GM12878 (cell line): Measurements from ENCODE around the gene PPIF. TPM values are rescaled to one million over a fixed set of nuclear protein-coding genes. Genes with fewer than 3 reads are reported as not detected.
A peak's percentile ranks its signal among the peaks of the same experiment; 100 is the strongest.

Source experiments
- BRCA1 ChIP-seq: IDR thresholded peaks from 2 replicates; pipeline ENCODE4 v1.6.1; 2011; ENCODE audit warnings: low read depth, low read length, improper control_type of control experiment
- CBX3 ChIP-seq: fragments of 200-600 bp; sonication (generic); IDR thresholded peaks from 2 replicates; pipeline ENCODE4 v1.6.1; 2016; ENCODE audit warnings: low read depth, borderline replicate concordance
- CBX5 ChIP-seq: sonication (generic); IDR thresholded peaks from 2 replicates; pipeline ENCODE4 v1.6.1; 2016; ENCODE audit warnings: low read depth, moderate library complexity, mild to moderate bottlenecking, inconsistent platforms
- CTCF ChIP-seq, 3 experiments: IDR thresholded peaks in 2 of 3; conservative IDR thresholded peaks in 1 of 3; 2 replicates each; pipeline ENCODE4 v1.5.1; 2011; ENCODE audit warnings: low read depth in 3 of 3, low read length in 3 of 3, mild to moderate bottlenecking in 3 of 3, control low read depth in 2 of 3, moderate library complexity in 2 of 3, inconsistent platforms in 1 of 3, mixed read lengths in 1 of 3; ENCODE audit not compliant: control insufficient read depth in 2 of 3, insufficient read depth in 1 of 3; ENCODE audit errors: extremely low read depth in 1 of 3
- EP300 ChIP-seq, 2 experiments: fragments of 150-350 bp in 1 of 2; IDR thresholded peaks; 2 replicates each; pipeline ENCODE4 v1.6.1; 2011 to 2012; ENCODE audit warnings: low read depth in 2 of 2, low read length in 2 of 2, borderline replicate concordance in 1 of 2, improper control_type of control experiment in 1 of 2, inconsistent platforms in 1 of 2; ENCODE audit not compliant: control insufficient read depth in 1 of 2
- FOS ChIP-seq: IDR thresholded peaks from 3 replicates; pipeline ENCODE4 v1.6.1; 2011; ENCODE audit warnings: borderline replicate concordance; ENCODE audit not compliant: insufficient read length; ENCODE audit errors: extremely low read depth
- FOXM1 ChIP-seq: IDR thresholded peaks from 2 replicates; pipeline ENCODE4 v1.6.1; 2012; ENCODE audit warnings: low read depth, mild to moderate bottlenecking, inconsistent platforms, low read length, moderate library complexity
- HSF1 ChIP-seq: fragments of 150-350 bp; IDR thresholded peaks from 2 replicates; pipeline ENCODE4 v1.6.1; 2014; ENCODE audit warnings: mild to moderate bottlenecking, low read depth, low read length
- LARP7 ChIP-seq: fragments of 450-650 bp; IDR thresholded peaks from 2 replicates; pipeline ENCODE4 v1.6.1; 2017; ENCODE audit warnings: mild to moderate bottlenecking
- MTA2 ChIP-seq: fragments of 450-650 bp; IDR thresholded peaks from 2 replicates; pipeline ENCODE4 v1.6.1; 2016; ENCODE audit warnings: low read depth, mild to moderate bottlenecking, moderate library complexity
- MTA3 ChIP-seq: IDR thresholded peaks from 2 replicates; pipeline ENCODE4 v1.6.1; 2012; ENCODE audit warnings: low read length, inconsistent platforms, borderline replicate concordance
- MXI1 ChIP-seq: fragments of 150-350 bp; IDR thresholded peaks from 2 replicates; pipeline ENCODE4 v1.6.1; 2011; ENCODE audit warnings: low read depth, mild to moderate bottlenecking, inconsistent platforms, low read length, improper control_type of control experiment
- NRF1 ChIP-seq: conservative IDR thresholded peaks from 2 replicates; pipeline ENCODE4 v1.6.1; 2011; ENCODE audit warnings: mild to moderate bottlenecking, low read depth, low read length, improper control_type of control experiment
- POLR2A ChIP-seq: IDR thresholded peaks from 2 replicates; pipeline ENCODE4 v1.6.1; 2011; ENCODE audit warnings: low read depth, mild to moderate bottlenecking, low read length
- RAD21 ChIP-seq: IDR thresholded peaks from 2 replicates; pipeline ENCODE4 v1.6.1; 2011; ENCODE audit warnings: mild to moderate bottlenecking, low read depth, low read length, moderate library complexity; ENCODE audit not compliant: insufficient read depth
- RBBP5 ChIP-seq: fragments of 200-600 bp; sonication (generic); conservative IDR thresholded peaks from 2 replicates; pipeline ENCODE4 v1.6.1; 2016
- REST ChIP-seq: IDR thresholded peaks from 2 replicates; pipeline ENCODE4 v1.6.1; 2012; ENCODE audit warnings: mild to moderate bottlenecking, low read depth, low read length
- SPI1 ChIP-seq: IDR thresholded peaks from 2 replicates; pipeline ENCODE4 v1.6.1; 2011; ENCODE audit warnings: low read depth, mild to moderate bottlenecking, low read length, moderate library complexity, borderline replicate concordance; ENCODE audit not compliant: insufficient read depth
- SUPT20H ChIP-seq: IDR thresholded peaks from 2 replicates; pipeline ENCODE4 v1.6.1; 2011; ENCODE audit warnings: low read depth, mild to moderate bottlenecking, low read length, moderate library complexity, borderline replicate concordance; ENCODE audit not compliant: control insufficient read depth
- TARDBP ChIP-seq: IDR thresholded peaks from 2 replicates; pipeline ENCODE4 v1.6.1; 2016; ENCODE audit warnings: borderline replicate concordance
- ZNF384 ChIP-seq: IDR thresholded peaks from 2 replicates; pipeline ENCODE4 v1.6.1; 2012; ENCODE audit warnings: low read depth, mild to moderate bottlenecking, low read length, improper control_type of control experiment, borderline replicate concordance
- ZSCAN29 ChIP-seq: fragments of 450-650 bp; IDR thresholded peaks from 2 replicates; pipeline ENCODE4 v1.6.1; 2017; ENCODE audit warnings: mild to moderate bottlenecking, moderate library complexity
- polyA plus RNA-seq, 11 experiments: library from polyadenylated mRNA; depleted of rRNA in 4 of 11; unstranded in 6 of 11; stranded (reverse) in 5 of 11; fragments of >200 nt; fragmentation: Nextera tagmentation in 4 of 11; fragmentation: Illumina TruSeq in 1 of 11; extraction: Ambion mirVana in 4 of 11; extraction: Trizol in 1 of 11; gene quantifications; 1 replicate in 1 of 11; 2 replicates in 10 of 11; pipeline versions ENCODE4 v1.2.1 to v1.2.3, GENCODE V29; 2011 to 2016; ENCODE audit warnings: inconsistent platforms in 2 of 11, missing spikeins in 2 of 11, low read depth in 1 of 11
- total RNA-seq, 4 experiments: library from RNA; depleted of rRNA in 3 of 4; stranded (reverse); fragments of >200 nt in 3 of 4; fragmentation: Illumina TruSeq in 1 of 4; extraction: Trizol in 1 of 4; gene quantifications; 2 replicates each; pipeline versions ENCODE4 v1.2.1 to v1.2.3, GENCODE V29; 2013 to 2021

The PPIF gene
- total and polyA plus RNA-seq, 10 of the 15 experiments (the other 5 are each of a cell fraction or from before 2014, with no cell fraction given): 28.8 to 180 (median 128) TPM

- TF ChIP-seq HSF1 (no peak), CBX5 (no peak), MTA2 (peak; percentile 51; the same call in 1 of the 2 replicates), SUPT20H (no peak), REST (no peak), POLR2A (peak; percentile 56; the same call in 1 of the 2 replicates), NRF1 (no peak), FOXM1 (no peak), CTCF (IDR thresholded peaks at IDR 0.05 in 2 of 3, conservative IDR thresholded peaks at IDR 0.05 in 1 of 3; ENCODE audit: control insufficient read depth in 2 of 3, extremely low read depth in 1 of 3, insufficient read depth in 1 of 3, low read depth in 3 of 3, low read length in 3 of 3) (peak; percentile 12 to 35 (median 28); a peak in 4 of 6 replicates), TARDBP (no peak), ZNF384 (no peak), CBX3 (no peak), LARP7 (0 out of 2 replicates have a peak, but pooled peaks have one; percentile 22), RAD21 (0 out of 2 replicates have a peak, but pooled peaks have one; percentile 6), SPI1 (no peak), MTA3 (0 out of 2 replicates have a peak, but pooled peaks have one; percentile 35), EP300 (IDR thresholded peaks at IDR 0.05; ENCODE audit: borderline replicate concordance in 1 of 2, control insufficient read depth in 1 of 2, low read depth in 2 of 2, low read length in 2 of 2) (peak in 1 of 2 experiments; percentile 50; a peak in 1 of 4 replicates), RBBP5 (no peak), BRCA1 (0 out of 2 replicates have a peak, but pooled peaks have one; percentile 20), MXI1 (no peak), FOS (no peak), ZSCAN29 (no peak)
Observed at GRCh38 chr10:79316671-79317431, 30.4 kb upstream of the PPIF start (continued).
